ENCODE data around the gene ZCWPW1.
"Not testable (repeated sequence)": the region's sequence is repeated elsewhere in the genome, so short reads cannot be mapped to it uniquely, and the experiment has no call there.

GRCh38 chr7:100365998-100366367, 62.5 kb downstream of the ZCWPW1 start:
- not testable (repeated sequence) for TF ChIP-seq POLR2A (IDR thresholded peaks at IDR 0.05)
- TF ChIP-seq, protein P1, sequence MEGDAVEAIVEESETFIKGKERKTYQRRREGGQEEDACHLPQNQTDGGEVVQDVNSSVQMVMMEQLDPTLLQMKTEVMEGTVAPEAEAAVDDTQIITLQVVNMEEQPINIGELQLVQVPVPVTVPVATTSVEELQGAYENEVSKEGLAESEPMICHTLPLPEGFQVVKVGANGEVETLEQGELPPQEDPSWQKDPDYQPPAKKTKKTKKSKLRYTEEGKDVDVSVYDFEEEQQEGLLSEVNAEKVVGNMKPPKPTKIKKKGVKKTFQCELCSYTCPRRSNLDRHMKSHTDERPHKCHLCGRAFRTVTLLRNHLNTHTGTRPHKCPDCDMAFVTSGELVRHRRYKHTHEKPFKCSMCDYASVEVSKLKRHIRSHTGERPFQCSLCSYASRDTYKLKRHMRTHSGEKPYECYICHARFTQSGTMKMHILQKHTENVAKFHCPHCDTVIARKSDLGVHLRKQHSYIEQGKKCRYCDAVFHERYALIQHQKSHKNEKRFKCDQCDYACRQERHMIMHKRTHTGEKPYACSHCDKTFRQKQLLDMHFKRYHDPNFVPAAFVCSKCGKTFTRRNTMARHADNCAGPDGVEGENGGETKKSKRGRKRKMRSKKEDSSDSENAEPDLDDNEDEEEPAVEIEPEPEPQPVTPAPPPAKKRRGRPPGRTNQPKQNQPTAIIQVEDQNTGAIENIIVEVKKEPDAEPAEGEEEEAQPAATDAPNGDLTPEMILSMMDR (IDR thresholded peaks at IDR 0.05), result not testable (repeated sequence)
